GM21576 (cell line): ENCODE data around the gene PSME4.

Source experiments
- ATAC-seq: cut with Tn5 transposase; IDR thresholded peaks from one replicate; pipeline ENCODE4 v1.9.1; 2021; ENCODE audit warnings: mild to moderate bottlenecking, moderate library complexity; ENCODE audit not compliant: unreplicated experiment

Gene PSME4, protein sequence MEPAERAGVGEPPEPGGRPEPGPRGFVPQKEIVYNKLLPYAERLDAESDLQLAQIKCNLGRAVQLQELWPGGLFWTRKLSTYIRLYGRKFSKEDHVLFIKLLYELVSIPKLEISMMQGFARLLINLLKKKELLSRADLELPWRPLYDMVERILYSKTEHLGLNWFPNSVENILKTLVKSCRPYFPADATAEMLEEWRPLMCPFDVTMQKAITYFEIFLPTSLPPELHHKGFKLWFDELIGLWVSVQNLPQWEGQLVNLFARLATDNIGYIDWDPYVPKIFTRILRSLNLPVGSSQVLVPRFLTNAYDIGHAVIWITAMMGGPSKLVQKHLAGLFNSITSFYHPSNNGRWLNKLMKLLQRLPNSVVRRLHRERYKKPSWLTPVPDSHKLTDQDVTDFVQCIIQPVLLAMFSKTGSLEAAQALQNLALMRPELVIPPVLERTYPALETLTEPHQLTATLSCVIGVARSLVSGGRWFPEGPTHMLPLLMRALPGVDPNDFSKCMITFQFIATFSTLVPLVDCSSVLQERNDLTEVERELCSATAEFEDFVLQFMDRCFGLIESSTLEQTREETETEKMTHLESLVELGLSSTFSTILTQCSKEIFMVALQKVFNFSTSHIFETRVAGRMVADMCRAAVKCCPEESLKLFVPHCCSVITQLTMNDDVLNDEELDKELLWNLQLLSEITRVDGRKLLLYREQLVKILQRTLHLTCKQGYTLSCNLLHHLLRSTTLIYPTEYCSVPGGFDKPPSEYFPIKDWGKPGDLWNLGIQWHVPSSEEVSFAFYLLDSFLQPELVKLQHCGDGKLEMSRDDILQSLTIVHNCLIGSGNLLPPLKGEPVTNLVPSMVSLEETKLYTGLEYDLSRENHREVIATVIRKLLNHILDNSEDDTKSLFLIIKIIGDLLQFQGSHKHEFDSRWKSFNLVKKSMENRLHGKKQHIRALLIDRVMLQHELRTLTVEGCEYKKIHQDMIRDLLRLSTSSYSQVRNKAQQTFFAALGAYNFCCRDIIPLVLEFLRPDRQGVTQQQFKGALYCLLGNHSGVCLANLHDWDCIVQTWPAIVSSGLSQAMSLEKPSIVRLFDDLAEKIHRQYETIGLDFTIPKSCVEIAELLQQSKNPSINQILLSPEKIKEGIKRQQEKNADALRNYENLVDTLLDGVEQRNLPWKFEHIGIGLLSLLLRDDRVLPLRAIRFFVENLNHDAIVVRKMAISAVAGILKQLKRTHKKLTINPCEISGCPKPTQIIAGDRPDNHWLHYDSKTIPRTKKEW (N-terminal part only)

DNA sequence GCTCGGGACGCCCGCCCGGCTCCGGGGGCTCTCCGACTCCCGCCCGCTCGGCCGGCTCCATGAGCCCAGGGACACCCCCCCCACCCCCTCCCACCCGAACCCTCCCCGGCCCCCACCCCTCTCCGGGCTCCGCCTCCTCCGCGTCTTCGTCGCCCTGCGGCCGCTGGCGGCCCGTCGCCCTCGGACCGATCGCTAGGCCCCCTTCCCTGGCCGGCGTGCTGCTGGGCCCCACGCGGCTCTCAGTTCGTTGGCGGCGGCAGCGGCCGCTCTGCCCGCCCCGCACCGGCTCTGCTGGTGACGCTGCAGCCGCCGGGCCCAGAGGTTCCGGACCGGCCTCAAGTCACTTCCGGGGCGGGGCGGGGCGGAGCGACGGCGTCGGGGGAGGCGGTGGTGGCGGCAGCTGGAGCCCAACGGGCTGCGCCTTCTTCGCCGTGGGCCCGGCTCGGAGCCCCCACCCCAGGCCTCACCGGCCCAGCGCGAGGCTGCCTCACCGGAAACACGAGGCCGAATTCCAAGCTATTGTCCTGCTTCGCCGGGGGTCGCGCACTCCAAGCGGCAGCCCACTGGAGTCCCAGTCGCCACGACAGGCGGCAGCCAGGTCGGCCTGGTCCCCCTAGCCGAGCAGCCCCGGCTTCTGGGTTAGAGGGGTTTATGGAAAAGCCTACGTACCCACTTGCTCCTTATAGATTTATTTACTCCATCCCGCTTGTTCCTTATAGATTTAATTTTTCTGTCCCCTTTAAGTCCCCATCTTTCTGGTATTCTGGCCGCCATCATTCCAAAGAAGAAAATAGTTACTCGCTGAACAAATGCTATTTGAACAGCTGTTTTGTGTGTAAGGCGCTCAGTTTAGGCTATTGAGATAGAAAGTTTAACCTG lies at the start of gene PSME4:
TSS of gene PSME4 (minus strand) at position 270 of the 879 bp plus-strand sequence. CDS start at position 61, 209 bp downstream.
- ATAC-seq: peak; percentile 86

DNA sequence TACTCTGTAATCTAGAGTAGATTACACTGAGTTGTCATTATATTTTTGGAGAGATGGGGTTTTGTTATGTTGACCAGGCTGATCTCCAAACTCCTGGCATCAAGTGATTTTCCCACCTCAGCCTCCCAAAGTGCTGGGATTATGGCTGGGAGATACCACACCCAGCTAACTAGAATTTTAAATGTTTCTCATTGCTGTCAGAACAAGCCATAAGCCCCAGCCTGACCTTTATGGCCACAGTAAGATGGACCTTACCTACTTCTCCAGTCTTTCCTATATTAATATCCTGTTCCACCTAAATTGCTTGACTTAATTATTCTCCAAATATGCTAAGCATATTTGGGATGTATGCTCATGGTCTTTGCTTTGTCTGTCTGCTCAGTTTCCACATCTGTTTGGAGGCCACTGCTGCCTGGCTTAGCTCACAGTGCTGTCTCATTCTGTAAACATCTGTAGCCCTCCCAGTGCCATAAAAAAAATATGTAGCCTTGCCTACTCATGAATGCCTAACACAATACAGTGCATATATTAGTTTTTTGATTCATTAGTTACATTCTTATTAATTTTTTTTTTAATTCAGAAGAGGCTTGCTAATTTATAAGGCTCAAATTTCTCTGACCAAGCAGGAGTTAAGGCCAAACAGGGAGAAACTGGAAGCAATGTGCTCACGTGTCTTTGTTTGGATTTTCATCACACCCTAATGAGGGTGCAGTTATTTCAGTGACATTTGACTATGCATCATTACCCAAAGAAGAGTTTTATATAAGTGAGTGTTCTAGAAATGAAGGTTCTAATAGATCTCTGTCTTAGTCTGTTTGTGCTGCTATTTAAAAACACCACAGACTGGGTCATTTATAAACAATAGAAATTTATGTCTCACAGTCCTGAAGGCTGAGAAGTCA lies 45.3 kb upstream of the PSME4 start:
- ATAC-seq: no peak

DNA sequence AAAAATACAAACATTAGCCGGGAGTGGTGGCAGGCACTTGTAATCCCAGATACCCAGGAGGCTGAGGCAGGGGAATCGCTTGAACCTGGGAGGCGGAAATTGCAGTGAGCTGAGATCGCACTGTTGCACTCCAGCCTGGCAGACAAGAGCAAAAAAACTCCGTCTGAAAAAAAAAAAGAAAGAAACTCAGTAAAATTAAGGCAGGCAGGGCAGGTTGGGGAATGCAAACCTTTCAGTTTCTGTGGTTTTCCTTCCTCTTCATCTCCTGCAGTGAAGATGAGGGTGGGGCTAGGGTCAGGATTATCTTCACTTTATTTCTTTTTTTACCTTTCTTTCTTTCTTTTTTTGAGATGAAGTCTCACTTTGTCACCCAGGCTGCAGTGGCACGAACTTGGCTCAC lies 43.2 kb upstream of the PSME4 start:
- ATAC-seq: no peak

DNA sequence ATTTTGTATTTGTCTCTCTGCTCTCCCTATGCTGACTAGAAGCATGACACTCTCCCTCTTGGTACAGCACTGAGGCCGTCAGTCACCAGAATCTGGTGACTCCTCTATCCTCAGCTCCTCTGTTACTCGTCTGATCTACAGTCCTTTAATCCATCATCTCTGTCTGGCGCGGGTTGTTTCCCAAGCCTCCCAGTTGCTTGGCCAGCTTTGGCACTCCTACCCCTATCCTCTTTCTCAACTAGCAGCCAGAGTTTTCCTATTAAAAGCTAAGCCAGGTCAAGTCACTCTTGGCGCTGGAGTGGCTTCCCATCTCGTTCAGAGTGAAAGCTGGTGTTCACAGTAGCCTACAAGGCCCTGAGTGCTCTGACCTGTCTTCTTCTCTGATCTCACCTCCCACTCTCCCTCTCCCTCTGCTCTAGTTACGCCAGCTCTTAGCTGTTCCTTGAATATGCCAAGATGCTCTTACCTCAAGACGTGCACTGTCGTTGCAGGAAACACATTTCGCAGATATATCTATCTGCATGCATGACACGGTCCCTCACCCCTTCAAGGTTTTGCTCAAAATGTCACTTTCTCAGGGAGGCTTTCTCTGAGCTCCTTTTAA lies 41.8 kb upstream of the PSME4 start:
- ATAC-seq: no peak

DNA sequence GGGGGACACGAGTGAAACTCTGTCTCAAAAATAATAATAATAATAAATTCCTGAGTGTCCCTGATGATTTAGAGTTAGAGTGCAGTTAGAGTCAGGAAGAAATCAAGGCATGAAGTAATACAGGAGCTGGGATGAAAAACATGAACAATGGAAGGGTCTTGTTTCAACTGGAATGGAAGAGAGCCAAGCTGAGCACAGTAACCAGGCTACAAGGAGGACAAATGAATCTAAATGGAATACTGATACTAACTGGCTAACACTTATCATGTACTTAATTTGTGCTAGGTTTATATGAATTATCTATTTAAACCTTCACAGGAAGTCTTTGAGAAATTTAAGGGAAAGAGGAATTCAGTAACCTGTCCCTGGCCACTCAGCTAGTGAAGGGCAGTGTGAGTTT lies 38.8 kb upstream of the PSME4 start:
- ATAC-seq: no peak

DNA sequence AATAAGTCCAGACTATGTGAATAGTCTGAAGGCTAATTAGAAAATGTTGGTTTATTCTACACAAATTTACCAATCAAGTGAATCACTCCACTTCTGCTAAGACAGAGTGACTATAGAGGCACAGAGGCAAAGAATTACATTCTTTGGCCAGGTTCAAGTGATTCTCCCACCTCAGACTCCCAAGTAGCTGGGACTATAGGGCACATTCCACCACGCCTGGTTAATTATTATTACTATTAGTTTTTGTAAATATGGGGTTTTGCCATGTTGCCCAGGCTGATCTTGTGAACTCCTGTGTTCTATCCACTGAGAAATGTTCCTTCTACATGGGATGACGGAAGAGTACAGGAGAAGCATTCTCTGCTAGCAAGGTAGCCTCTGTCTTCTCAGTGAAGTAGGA lies 37.6 kb upstream of the PSME4 start:
- ATAC-seq: no peak

DNA sequence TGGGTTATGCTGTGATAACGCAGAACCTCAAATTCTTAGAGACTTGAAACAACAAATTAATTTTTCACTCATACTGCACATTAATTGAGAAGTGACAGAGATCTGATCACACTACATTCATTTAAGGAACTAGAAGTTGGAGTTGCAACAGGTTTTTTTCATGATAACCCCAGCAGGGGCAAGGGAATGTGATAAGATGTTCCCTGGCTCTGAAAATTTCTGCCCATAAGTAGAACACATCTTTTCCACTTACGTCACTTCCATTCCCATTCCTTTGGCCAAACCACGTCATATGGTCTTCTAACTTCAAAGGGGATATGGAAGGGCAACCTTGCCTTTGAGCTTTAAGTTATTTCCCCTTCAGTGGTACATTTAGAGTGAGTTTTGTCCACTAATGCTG lies 29.7 kb upstream of the PSME4 start:
- no peak for ATAC-seq

DNA sequence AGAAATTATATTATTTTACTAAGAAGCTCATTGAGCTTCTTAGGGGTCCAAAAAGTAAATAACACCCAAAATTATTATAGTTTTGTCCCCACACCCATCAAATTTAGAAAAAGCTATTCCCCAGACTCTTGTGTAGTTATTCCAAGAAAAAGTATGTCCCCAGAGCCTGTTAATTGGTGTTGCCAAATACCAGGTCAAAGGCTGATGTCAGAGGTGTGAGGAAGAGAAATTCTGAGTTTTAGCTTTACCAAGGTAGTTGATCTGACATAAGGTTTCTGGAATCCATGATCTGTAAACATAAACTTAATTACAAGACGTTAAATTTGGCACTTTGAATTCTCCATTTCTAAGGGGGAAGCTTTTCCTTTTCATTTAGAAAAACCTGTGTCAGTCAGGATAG lies 29.3 kb upstream of the PSME4 start:
- no peak for ATAC-seq

DNA sequence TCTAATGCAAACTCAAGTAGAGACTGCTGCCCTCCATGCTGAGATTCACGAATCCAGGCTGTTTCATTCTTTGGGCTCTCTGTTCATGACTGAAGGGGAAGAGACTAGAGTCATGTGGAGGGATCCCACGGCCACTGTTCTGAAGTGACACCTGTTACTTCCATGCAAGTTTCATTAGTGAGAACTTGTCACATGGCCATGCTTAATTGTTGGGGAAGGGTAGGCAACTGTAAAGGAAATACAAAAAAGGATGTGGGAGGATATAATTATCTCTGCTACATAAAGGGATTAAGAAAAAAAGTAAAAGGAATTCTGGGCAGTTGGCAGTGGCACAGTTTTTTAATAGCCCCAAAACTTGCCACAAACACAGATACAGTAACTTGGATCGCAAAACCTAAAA lies 28.0 kb upstream of the PSME4 start:
- ATAC-seq: no peak

DNA sequence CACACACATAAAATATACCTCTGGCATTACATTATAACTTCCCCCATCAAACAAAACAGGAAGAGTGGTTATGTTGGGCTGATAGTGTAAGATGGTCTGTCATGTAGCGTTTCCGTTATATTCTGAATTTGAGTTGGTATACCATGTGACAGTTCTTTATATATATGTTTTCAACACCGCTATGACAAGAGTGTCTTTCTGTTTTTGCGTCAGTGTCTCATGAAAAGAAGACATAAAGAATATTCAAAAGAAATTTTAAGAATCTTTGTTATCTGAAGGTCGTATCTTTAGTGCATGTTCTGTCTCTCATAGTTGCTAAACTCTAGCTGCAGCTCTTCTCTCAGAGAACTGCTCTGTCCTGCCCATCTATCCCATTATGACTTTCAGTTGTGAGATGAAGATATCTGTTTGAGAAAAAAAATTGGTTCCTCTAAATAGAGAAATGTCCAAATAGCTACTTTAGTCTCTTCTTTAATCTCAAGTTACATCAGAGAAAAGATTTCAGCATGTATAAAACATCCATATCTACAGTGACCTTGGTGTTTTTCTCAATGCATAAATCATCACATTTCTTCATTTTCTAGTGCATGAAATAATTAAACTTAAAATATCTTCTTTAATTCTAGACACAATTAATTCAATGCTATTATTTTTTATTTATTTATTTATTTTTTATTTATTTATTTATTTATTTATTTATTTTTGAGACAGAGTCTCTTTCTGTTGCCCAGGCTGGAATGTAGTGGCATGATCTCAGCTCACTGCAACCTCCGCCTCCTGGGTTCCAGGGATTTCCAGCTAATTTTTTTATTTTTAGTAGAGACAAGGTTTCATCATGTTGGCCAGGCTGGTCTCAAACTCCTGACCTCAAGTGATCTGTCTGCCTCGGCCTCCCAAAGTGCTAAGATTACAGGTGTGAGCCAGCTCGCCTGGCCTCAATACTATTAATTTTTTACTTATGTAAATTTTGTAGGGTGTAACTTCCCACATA lies 24.3 kb upstream of the PSME4 start:
- peak; percentile 74 for ATAC-seq

DNA sequence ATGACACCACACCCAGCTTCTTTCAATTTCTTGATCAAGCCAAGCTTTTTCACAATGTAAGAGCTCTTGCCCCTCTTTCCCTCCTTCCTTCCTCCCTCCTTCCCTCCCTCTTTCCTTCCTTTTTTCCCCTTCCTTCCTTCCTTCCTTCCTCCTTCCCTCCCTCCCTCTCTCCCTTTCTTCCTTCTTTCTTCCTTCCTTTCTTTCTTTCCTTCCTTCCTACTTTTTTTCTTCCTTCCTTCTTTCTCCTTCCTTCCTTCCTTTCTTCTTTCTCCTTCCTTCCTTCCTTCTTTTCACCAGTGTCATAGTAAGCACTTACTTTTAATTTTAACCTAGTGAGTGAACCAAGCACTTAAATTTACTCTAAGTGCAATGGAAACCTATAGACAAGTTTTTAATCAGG lies 21.2 kb upstream of the PSME4 start:
- no peak for ATAC-seq

DNA sequence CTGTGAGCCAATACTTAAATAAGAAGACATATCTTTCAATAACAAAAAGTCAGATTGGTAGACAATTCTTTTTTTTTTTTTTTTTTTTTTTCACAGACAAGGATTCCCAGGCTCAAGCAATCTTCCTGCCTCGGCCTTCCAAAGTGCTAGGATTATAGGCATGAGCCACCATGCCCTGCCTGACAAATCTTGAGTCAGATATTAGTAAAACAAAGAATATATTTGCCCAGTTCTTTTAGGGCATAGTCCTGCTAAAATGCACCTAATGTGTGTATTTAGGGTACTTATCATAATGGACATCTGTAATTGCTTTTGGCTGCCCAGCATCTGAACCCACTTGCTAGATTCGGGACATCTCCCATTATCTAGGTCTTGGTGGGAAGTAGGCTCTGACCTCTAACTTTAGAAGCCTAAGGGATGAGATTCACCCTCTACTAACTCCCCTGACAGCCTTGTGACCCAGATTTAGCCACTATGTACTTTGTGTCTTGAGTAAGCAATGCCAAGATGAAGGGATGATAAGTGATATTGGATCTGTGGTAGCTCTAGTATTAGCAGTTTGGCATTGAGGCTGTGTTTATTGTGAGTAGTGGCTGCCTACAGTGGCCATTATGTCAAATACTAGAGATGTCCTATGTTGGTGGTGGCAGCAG lies 18.5 kb upstream of the PSME4 start:
- no peak for ATAC-seq

DNA sequence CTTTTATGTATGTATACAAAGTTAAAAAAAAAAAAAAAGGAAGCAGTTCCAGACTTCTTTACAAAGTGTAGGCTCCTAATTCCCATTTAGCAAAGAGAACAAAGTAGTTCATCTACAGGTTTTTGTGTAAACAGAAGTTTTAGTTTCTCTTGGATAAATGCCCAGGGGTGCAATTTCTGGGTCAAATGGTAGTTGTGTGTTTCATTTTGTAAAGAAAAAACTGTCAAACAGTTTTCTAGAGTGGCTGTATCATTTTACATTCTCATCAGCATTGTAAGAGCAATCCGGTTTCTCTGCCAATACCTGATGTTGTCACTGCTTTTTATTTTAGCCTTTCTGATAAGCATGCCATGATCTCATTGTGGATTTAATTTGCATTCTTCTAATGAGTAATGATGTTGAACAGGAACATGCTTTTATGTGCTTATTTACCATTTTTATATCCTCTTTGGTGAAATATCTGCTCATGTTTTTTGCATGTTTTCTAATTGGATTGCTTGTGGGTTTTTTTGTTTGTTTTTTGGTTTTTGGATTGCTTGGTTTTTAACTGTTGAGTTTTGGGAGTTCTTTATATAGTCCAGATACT lies 16.6 kb upstream of the PSME4 start:
- ATAC-seq: peak; percentile 48

DNA sequence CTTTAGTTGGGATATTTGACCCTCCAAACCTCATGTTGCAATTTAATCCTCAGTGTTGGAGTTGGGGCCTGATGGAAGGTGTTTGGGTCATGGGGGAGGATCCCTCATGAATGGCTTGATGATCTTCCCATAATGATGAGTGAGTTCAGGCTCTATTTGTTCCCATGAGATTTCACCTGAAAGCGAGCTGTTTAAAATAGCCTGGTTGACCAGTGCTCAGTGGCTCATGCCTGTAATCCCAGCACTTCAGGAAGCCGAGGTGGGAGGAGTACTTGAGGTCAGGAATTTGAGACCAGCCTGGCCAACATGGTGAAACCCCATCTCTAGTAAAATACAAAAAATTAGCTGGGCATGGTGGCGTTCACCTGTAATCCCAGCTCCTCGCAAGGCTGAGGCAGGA lies 14.9 kb upstream of the PSME4 start:
- ATAC-seq: no peak

DNA sequence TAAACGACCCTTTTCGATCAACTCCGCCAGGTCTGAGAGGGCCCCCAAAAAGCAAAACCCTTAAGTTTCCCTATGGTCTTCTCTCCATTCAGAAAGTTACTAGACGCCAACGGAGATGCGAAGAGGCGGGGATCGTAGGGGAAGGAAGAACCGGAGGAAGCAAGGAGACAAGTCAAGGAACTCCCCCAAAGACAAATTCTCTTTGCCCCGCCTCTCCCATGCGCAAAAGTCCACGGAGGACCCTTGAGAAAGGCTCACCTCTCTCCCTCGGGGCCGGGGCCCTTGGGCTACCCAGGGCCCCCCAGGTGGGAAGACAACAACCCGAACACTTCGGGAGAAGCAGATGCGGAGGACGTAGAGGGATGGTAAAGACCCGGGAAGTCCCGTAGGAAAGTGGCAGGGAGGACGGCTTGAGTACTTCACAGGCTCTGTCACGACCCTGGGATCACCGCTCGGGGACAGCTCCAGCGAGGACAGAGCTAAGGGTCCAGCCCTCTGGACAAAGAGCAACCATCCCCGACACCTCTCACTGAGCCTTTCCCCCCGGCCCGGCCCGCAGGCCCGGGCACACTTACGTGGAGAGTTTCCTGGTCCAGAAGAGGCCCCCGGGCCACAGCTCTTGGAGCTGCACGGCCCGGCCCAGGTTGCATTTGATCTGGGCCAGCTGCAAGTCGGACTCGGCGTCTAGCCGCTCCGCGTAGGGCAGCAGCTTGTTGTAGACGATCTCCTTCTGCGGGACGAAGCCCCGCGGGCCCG lies 647 bp downstream of the PSME4 start:
- peak; percentile 25 for ATAC-seq
